Mesangial cell (primary cell): ENCODE results near the gene HARS2. TPM values are rescaled to one million over a fixed set of nuclear protein-coding genes. Genes with fewer than 3 reads are reported as not detected.

Experiments used
- total RNA-seq: library from RNA; depleted of rRNA; stranded (reverse); fragments of >200 nt; gene quantifications from 2 replicates; pipeline ENCODE4 v1.2.3, GENCODE V29; 2015

The HARS2 gene, protein sequence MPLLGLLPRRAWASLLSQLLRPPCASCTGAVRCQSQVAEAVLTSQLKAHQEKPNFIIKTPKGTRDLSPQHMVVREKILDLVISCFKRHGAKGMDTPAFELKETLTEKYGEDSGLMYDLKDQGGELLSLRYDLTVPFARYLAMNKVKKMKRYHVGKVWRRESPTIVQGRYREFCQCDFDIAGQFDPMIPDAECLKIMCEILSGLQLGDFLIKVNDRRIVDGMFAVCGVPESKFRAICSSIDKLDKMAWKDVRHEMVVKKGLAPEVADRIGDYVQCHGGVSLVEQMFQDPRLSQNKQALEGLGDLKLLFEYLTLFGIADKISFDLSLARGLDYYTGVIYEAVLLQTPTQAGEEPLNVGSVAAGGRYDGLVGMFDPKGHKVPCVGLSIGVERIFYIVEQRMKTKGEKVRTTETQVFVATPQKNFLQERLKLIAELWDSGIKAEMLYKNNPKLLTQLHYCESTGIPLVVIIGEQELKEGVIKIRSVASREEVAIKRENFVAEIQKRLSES
- total RNA-seq: 22.0 and 25.0 TPM in 2 replicates

DNA sequence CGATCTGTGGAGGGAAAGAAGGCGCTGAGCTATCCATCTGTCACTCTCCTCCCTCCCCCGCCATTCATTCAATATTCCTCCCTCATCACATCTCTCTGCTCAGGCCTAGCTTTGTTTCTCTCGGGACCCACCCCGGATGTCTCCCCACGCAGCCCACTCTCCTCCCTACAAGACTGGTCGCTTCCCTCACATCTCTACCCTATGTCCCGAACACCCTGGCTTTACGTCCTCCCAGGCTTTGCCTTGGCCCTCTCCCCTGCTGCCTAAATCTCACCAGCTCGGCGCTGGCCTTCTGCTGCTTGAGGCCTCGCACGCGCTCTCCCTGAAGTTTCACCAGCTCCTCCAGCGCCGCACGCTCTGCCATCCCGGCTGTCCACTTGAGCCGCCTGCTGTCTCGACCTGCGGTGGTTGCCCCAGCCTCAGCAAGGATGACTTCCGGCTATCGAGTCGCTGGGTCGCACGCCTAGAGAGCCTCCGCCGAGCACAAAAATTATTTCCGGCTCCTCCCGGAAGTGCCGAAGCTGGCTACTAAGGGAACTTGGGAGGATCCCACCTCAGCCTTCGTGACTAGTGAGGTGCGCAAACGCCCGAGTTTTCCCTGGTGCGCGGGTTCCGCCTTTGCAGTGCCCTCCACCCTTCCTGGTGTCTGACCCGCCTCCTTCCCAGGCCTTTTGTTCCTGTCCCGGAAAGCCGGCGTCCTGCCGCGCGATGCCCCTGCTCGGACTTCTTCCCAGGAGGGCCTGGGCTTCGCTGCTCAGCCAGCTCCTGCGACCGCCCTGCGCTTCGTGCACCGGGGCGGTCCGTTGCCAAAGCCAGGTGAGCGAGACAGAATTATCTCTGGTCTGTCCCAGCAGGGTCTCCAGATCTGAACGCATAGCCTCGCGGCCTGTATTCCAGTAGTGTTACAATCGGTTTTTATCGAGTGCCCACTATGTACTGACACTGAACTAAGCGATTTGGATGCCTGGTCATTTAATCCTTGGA, at the start of gene HARS2, which contains the start of gene HARS1:
TSS of gene HARS2 (plus strand) at position 515 of the 984 bp plus-strand sequence. CDS start at position 709, 194 bp downstream.
TSS of gene HARS1 (minus strand) at position 430 of the 984 bp plus-strand sequence. CDS start at position 364, 66 bp downstream.

DNA sequence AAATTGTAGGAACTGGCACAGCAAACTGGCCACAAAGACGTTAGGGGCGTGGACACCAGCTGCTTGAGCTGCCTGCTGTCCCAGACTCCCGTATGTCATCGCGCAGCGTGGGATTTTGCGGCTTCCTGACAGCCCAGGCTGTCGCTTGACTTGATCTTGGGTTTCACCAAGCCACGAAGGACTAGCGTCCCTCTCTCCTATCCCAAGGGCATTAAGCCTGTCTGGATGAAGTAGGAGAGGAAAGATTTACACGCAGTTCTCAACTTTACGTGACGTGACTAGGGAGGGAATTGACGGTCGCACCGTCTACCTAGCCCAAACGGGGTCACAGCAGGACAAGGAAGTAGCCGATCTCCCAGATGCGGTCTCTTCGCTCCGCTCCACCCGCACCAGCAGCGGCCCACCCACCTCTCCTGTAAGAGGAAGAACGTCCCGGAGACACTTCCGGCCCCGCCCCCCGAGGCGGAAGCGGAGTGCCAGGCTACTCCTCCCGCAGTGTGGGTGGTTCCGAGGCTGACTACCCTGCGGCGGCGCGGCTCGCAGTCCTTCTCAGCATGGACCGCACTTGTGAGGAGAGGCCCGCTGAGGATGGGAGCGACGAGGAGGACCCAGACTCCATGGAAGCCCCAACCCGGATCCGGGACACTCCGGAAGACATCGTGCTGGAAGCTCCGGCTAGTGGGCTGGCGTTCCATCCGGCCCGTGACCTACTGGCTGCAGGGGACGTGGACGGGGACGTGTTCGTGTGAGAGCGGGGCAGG, 26.7 kb upstream of the HARS2 start, which contains the start of gene WDR55:
TSS of gene WDR55 (plus strand) at position 546 of the 761 bp plus-strand sequence. CDS start at position 555, 9 bp downstream.

DNA sequence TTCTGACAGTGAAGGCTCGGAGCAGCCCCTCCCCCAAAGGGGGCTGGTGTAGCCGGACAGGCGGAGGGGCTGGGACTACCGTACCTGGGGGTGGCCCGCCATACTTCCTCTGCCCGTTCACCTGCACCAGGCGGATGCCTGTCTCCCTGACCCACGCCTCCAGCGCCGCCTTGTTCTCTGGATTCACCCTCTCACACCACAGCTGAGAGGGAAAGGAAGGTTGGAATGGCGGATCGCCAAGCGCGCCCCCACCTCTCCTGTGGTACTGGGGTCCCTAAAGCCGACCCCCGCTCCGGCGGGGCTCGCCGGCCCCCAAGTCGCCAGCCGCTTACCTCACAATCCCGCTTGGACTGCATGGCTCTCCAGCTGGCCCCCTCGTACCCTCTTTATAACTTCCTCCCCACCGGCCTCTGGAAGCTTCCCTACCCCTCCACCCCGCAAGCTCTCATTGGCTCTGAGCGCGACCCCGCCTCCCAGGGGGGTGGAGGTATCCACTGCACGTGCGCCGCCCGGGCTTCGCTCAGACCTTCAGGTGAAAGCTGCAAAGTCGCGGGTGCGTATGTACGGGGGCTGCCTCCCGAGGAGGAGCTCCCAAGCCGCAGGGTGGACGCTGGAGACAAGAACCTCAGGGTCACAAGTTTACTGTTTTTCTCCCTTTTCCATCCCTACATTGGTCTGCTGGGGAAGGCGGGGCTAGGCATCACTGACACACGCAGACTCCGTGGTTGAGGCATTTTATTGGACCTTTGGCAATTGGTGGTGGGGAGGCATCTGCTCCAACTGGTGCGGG, 17.9 kb upstream of the HARS2 start, which contains the start of gene DND1:
TSS of gene DND1 (minus strand) at position 390 of the 790 bp plus-strand sequence. CDS start at position 356, 34 bp downstream.

DNA sequence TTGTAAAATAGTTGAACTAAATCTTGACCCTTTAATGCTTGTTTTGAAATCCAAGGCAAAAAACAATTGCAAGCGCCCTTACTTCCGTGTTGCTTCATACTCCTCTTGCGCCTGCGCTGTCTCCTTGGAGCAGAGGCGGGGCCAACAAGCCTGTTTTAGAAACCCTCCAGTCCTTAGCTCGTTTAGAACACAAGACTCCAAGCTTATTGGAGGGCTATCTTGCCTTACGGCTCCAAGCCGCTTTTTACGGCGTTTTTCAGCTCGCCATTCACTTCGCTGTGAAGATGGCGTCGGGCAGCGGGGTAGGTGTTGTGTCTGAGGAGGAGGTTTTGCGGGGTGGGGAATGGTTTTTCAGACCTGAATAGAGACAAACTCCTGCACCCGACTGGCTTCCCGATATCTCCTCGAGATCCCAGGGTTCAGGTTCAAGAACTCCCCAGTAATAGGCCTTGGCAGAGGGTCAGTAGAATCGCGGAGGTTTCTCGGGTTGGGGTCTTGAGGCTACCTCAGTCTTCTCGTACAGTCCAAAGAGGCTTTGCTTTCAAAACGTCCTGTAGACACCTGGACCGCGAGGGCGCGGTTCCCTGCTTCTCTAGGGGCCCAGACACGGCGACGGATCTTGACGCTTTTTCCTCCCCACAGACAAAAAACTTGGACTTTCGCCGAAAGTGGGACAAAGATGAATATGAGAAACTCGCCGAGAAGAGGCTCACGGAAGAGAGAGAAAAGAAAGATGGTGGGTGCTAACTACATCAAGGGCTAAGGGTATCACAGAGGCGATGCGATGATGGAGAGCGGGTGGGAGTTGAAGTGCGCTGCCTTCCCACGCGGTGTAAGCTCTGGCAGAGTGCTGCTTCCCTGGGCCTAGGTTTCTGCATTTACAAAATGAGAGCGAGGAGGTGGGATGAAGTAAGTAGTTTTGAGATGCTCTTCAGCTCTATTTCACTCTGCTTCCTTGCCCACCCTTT, 9.2 kb downstream of the HARS2 start, which contains the start of gene ZMAT2:
TSS of gene ZMAT2 (plus strand) at position 271 of the 968 bp plus-strand sequence. CDS start at position 285, 14 bp downstream.

Other genes with a start within 250 kb of the HARS2 start
- gene EIF4EBP3, start 143.8 kb upstream of the HARS2 start, total RNA-seq: 0.98 and 6.3 TPM in 2 replicates
- 31.4 and 35.8 TPM in 2 replicates for gene SRA1, start 134.0 kb upstream of the HARS2 start, total RNA-seq
- 8.8 and 22.8 TPM in 2 replicates for gene APBB3, start 126.9 kb upstream of the HARS2 start, total RNA-seq
- gene SLC35A4, start 126.6 kb upstream of the HARS2 start, total RNA-seq: 53.8 and 57.8 TPM in 2 replicates
- gene CD14, start 58.3 kb upstream of the HARS2 start, total RNA-seq: 1.3 TPM in 1 of 2 replicates, not detected in the other
- 15.2 and 17.6 TPM in 2 replicates for gene TMCO6, start 52.0 kb upstream of the HARS2 start, total RNA-seq
- 49.5 and 63.3 TPM in 2 replicates for gene NDUFA2, start 43.8 kb upstream of the HARS2 start, total RNA-seq
- 35.7 and 39.6 TPM in 2 replicates for gene IK, start 43.6 kb upstream of the HARS2 start, total RNA-seq
- gene WDR55, start 26.6 kb upstream of the HARS2 start, total RNA-seq: 15.1 and 18.1 TPM in 2 replicates
- under 0.01 and 0.33 TPM in 2 replicates for gene DND1, start 17.9 kb upstream of the HARS2 start, total RNA-seq
- 53.9 and 78.2 TPM in 2 replicates for gene HARS1, start 85 bp upstream of the HARS2 start, total RNA-seq
- 8.8 and 10.4 TPM in 2 replicates for gene ZMAT2, start 9.0 kb downstream of the HARS2 start, total RNA-seq
- gene PCDHA1, start 94.7 kb downstream of the HARS2 start, total RNA-seq: under 0.01 and 0.16 TPM in 2 replicates
- under 0.01 TPM in 1 of 2 replicates, not detected in the other for gene PCDHA2, start 103.4 kb downstream of the HARS2 start, total RNA-seq
- under 0.01 and 0.13 TPM in 2 replicates for gene PCDHA3, start 109.6 kb downstream of the HARS2 start, total RNA-seq
- 0.16 and 1.3 TPM in 2 replicates for gene PCDHA4, start 115.6 kb downstream of the HARS2 start, total RNA-seq
- under 0.01 TPM in 1 of 2 replicates, not detected in the other for gene PCDHA5, start 130.2 kb downstream of the HARS2 start, total RNA-seq
- gene PCDHA6, start 136.5 kb downstream of the HARS2 start, total RNA-seq: 1.0 TPM in 1 of 2 replicates, not detected in the other
- 0.51 TPM in 1 of 2 replicates, not detected in the other for gene PCDHA7, start 142.8 kb downstream of the HARS2 start, total RNA-seq
- gene PCDHA8, start 149.7 kb downstream of the HARS2 start, total RNA-seq: 0.13 TPM in 1 of 2 replicates, not detected in the other
- under 0.01 TPM in 1 of 2 replicates, not detected in the other for gene PCDHA9, start 156.9 kb downstream of the HARS2 start, total RNA-seq
- 0.13 TPM in 1 of 2 replicates, not detected in the other for gene PCDHA10, start 164.4 kb downstream of the HARS2 start, total RNA-seq
- 0.16 TPM in 1 of 2 replicates, not detected in the other for gene PCDHA11, start 177.5 kb downstream of the HARS2 start, total RNA-seq
- gene PCDHA12, start 183.9 kb downstream of the HARS2 start, total RNA-seq: 0.25 TPM in 1 of 2 replicates, not detected in the other
- not detected in 2 replicates for gene PCDHA13, start 190.7 kb downstream of the HARS2 start, total RNA-seq
- gene PCDHAC1, start 234.8 kb downstream of the HARS2 start, total RNA-seq: under 0.01 TPM in 1 of 2 replicates, not detected in the other